Measurements from ENCODE around the gene SLC25A36. TPM values are rescaled to one million over a fixed set of nuclear protein-coding genes. Genes with fewer than 3 reads are reported as not detected.

SLC25A36 gene
- polyA plus RNA-seq, 5 donors, result 110 to 260 (median 193) TPM

Other genes with a start within 250 kb of the SLC25A36 start
- 1 to 10 TPM; 5.5 to 9.2 (median 6.8) TPM for gene SPSB4, start 109.5 kb downstream of the SLC25A36 start, polyA plus RNA-seq (ENCODE audit: insufficient read depth in 1 of 5, insufficient read length in 5 of 5, low replicate concordance in 1 of 5)

All from right lung (tissue), 5 donors.